NCI-H2227 (cell line): Measurements from ENCODE around the gene APBB2.
A peak's percentile ranks its signal among the peaks of the same experiment; 100 is the strongest.

Experiments
- DNase-seq: peaks from one replicate; lab custom pipeline; 2025; ENCODE audit not compliant: unreplicated experiment; lab: John Stamatoyannopoulos, UW

The APBB2 gene

GRCh38 chr4:40874901-40875300, 339.4 kb downstream of the APBB2 start:
- DNase-seq = no peak

- DNase-seq = no peak
Measured at GRCh38 chr4:40874331-40874730, 340.0 kb downstream of the APBB2 start.

- DNase-seq = no peak
Measured at GRCh38 chr4:40871695-40872250, 342.6 kb downstream of the APBB2 start.

- no peak for DNase-seq
Measured at GRCh38 chr4:40870150-40870549, 344.2 kb downstream of the APBB2 start.

- DNase-seq = no peak
Measured at GRCh38 chr4:40865696-40866095, 348.6 kb downstream of the APBB2 start.

GRCh38 chr4:40864531-40864930, 349.8 kb downstream of the APBB2 start:
- no peak for DNase-seq

- DNase-seq = no peak
Measured at GRCh38 chr4:40858962-40859361, 355.4 kb downstream of the APBB2 start.

GRCh38 chr4:40857956-40858355, 356.4 kb downstream of the APBB2 start:
- DNase-seq = no peak

GRCh38 chr4:40856840-40857362, 357.4 kb downstream of the APBB2 start:
- peak; percentile 85 for DNase-seq

GRCh38 chr4:40856277-40856839, 358.0 kb downstream of the APBB2 start:
- DNase-seq = no peak

- no peak for DNase-seq
Measured at GRCh38 chr4:40850496-40850895, 363.8 kb downstream of the APBB2 start.

GRCh38 chr4:40848940-40849339, 365.4 kb downstream of the APBB2 start:
- DNase-seq = no peak

GRCh38 chr4:40848251-40848650, 366.1 kb downstream of the APBB2 start:
- DNase-seq = peak; percentile 58

- DNase-seq = no peak
Measured at GRCh38 chr4:40846532-40846931, 367.8 kb downstream of the APBB2 start.

- DNase-seq = no peak
Measured at GRCh38 chr4:40845154-40845835, 369.0 kb downstream of the APBB2 start.

- DNase-seq = no peak
Measured at GRCh38 chr4:40844261-40844660, 370.1 kb downstream of the APBB2 start.

- no peak for DNase-seq
Measured at GRCh38 chr4:40843696-40844095, 370.6 kb downstream of the APBB2 start.

GRCh38 chr4:40842725-40843423, 371.5 kb downstream of the APBB2 start:
- no peak for DNase-seq

- DNase-seq = no peak
Measured at GRCh38 chr4:40842318-40842717, 372.0 kb downstream of the APBB2 start.

GRCh38 chr4:40840985-40841571, 373.3 kb downstream of the APBB2 start:
- peak; percentile 70 for DNase-seq

- no peak for DNase-seq
Measured at GRCh38 chr4:40840255-40840984, 373.9 kb downstream of the APBB2 start.
